ENCODE measurements around the gene ARCN1.

The ARCN1 gene

GRCh38 chr11:118650366-118650765, 78.2 kb downstream of the ARCN1 start:
- peak in 1 of 10 donors; percentile 42 for DNase-seq
- intact Hi-C loops (cut with DNase I), result no loop called here

GRCh38 chr11:118651820-118652219, 79.6 kb downstream of the ARCN1 start:
- DNase-seq, result peak in 1 of 10 donors; percentile 18
- intact Hi-C loops (cut with DNase I), result no loop called here
